HEK293 (cell line): ENCODE results near the gene RABAC1.

Source experiments
- CTCF ChIA-PET: fragments of 350-600 bp; formaldehyde crosslinking; extraction: SDS; loops from one replicate; lab custom pipeline; 2021; ENCODE audit warnings: antibody characterized with exemption; lab: Yijun Ruan, JAX
- POLR2A ChIA-PET: fragments of 300-600 bp; formaldehyde crosslinking; extraction: SDS; loops from one replicate; lab custom pipeline; 2020; ENCODE audit warnings: antibody characterized with exemption, inconsistent platforms; lab: Yijun Ruan, JAX
- H3K27ac ChIP-seq: fragments of 200-500 bp; sonication (Bioruptor generic); 2 replicates; pipeline ENCODE4 v1.5.1; 2014; ENCODE audit warnings: low read depth, low read length, control low read depth, inconsistent platforms; ENCODE audit errors: extremely low read depth
- H3K36me3 ChIP-seq, 2 experiments: fragments of 200-500 bp in 1 of 2; sonication (Bioruptor generic) in 1 of 2; 1 replicate in 1 of 2; 2 replicates in 1 of 2; pipeline ENCODE4 v1.5.1; 2014 to 2017; ENCODE audit warnings: inconsistent platforms in 2 of 2, low read length in 2 of 2; ENCODE audit not compliant: control insufficient read depth in 2 of 2, insufficient read depth in 1 of 2
- H3K4me1 ChIP-seq: fragments of 200-500 bp; sonication (Bioruptor generic); 2 replicates; pipeline ENCODE4 v1.5.1; 2014; ENCODE audit warnings: mild to moderate bottlenecking, low read length, inconsistent platforms; ENCODE audit not compliant: control insufficient read depth, insufficient read depth
- H3K4me3 ChIP-seq: 2 replicates; pipeline ENCODE4 v1.5.1; 2011; ENCODE audit warnings: low read depth, mild to moderate bottlenecking, control low read depth, low read length, moderate library complexity
- H3K9me3 ChIP-seq: fragments of 200-500 bp; sonication (Bioruptor generic); 2 replicates; pipeline ENCODE4 v1.5.1; 2014; ENCODE audit warnings: low read depth, low read length, inconsistent platforms; ENCODE audit not compliant: control insufficient read depth, insufficient read depth
- CTCF ChIP-seq: fragments of 450-650 bp; formaldehyde crosslinking; IDR thresholded peaks from 2 replicates; pipeline ENCODE4 v1.5.1; 2016; ENCODE audit warnings: missing biosample characterization, missing genetic modification characterization
- GFI1B ChIP-seq: fragments of 450-650 bp; formaldehyde crosslinking; IDR thresholded peaks from 2 replicates; pipeline ENCODE4 v1.5.1; 2016; ENCODE audit warnings: missing biosample characterization, missing genetic modification characterization
- PATZ1 ChIP-seq: fragments of 450-650 bp; formaldehyde crosslinking; IDR thresholded peaks from 2 replicates; pipeline ENCODE4 v1.5.1; 2016; ENCODE audit warnings: missing biosample characterization, missing genetic modification characterization
- PRDM1 ChIP-seq: fragments of 450-650 bp; formaldehyde crosslinking; IDR thresholded peaks from 2 replicates; pipeline ENCODE4; 2016; ENCODE audit warnings: missing biosample characterization, missing genetic modification characterization
- PRDM10 ChIP-seq: fragments of 450-650 bp; formaldehyde crosslinking; IDR thresholded peaks from 2 replicates; pipeline ENCODE4 v1.5.1; 2016; ENCODE audit warnings: missing biosample characterization, missing genetic modification characterization
- SALL2 ChIP-seq: fragments of 450-650 bp; formaldehyde crosslinking; IDR thresholded peaks from 2 replicates; pipeline ENCODE4 v1.5.0; 2017; ENCODE audit warnings: missing biosample characterization, mild to moderate bottlenecking, missing genetic modification characterization, borderline replicate concordance
- SCRT1 ChIP-seq: fragments of 450-650 bp; formaldehyde crosslinking; IDR thresholded peaks from 2 replicates; pipeline ENCODE4 v1.5.1; 2016; ENCODE audit warnings: missing biosample characterization, missing genetic modification characterization, borderline replicate concordance
- SCRT2 ChIP-seq: fragments of 450-650 bp; formaldehyde crosslinking; IDR thresholded peaks from 2 replicates; pipeline ENCODE4 v1.5.1; 2016; ENCODE audit warnings: missing biosample characterization, missing genetic modification characterization
- YY1 ChIP-seq: fragments of 450-650 bp; formaldehyde crosslinking; IDR thresholded peaks from 2 replicates; pipeline ENCODE4 v1.5.1; 2018; ENCODE audit warnings: missing biosample characterization, missing genetic modification characterization
- ZBTB20 ChIP-seq: fragments of 450-650 bp; formaldehyde crosslinking; IDR thresholded peaks from 2 replicates; pipeline ENCODE4 v1.5.1; 2016; ENCODE audit warnings: missing biosample characterization, missing genetic modification characterization
- ZFHX2 ChIP-seq: fragments of 450-650 bp; formaldehyde crosslinking; conservative IDR thresholded peaks from 2 replicates; pipeline ENCODE4 v1.5.1; 2016; ENCODE audit warnings: missing biosample characterization, missing genetic modification characterization
- ZFP37 ChIP-seq: fragments of 450-650 bp; formaldehyde crosslinking; IDR thresholded peaks from 2 replicates; pipeline ENCODE4 v1.5.1; 2016; ENCODE audit warnings: missing biosample characterization, missing genetic modification characterization
- ZFP41 ChIP-seq: fragments of 450-650 bp; formaldehyde crosslinking; IDR thresholded peaks from 2 replicates; pipeline ENCODE4 v1.5.1; 2016; ENCODE audit warnings: missing biosample characterization, missing genetic modification characterization, borderline replicate concordance
- ZNF114 ChIP-seq: fragments of 450-650 bp; formaldehyde crosslinking; IDR thresholded peaks from 2 replicates; pipeline ENCODE4 v1.5.0; 2017; ENCODE audit warnings: missing biosample characterization, missing genetic modification characterization
- ZNF169 ChIP-seq: fragments of 450-650 bp; formaldehyde crosslinking; IDR thresholded peaks from 2 replicates; pipeline ENCODE4 v1.5.1; 2016; ENCODE audit warnings: missing biosample characterization, missing genetic modification characterization
- ZNF266 ChIP-seq: fragments of 450-650 bp; formaldehyde crosslinking; IDR thresholded peaks from 2 replicates; pipeline ENCODE4 v1.5.1; 2016; ENCODE audit warnings: missing biosample characterization, missing genetic modification characterization, low read depth
- ZNF398 ChIP-seq: fragments of 450-650 bp; formaldehyde crosslinking; IDR thresholded peaks from 2 replicates; pipeline ENCODE4 v1.5.1; 2017; ENCODE audit warnings: missing biosample characterization, missing genetic modification characterization
- ZNF529 ChIP-seq: fragments of 450-650 bp; formaldehyde crosslinking; IDR thresholded peaks from 2 replicates; pipeline ENCODE4 v1.5.1; 2017; ENCODE audit warnings: missing genetic modification characterization, missing biosample characterization; ENCODE audit not compliant: insufficient replicate concordance
- ZNF596 ChIP-seq: fragments of 450-650 bp; IDR thresholded peaks from 2 replicates; pipeline ENCODE4 v1.5.0; 2018; ENCODE audit warnings: missing biosample characterization, mild to moderate bottlenecking, missing genetic modification characterization, moderate library complexity
- ZNF623 ChIP-seq: fragments of 450-650 bp; formaldehyde crosslinking; IDR thresholded peaks from 2 replicates; pipeline ENCODE4 v1.5.1; 2016; ENCODE audit warnings: missing biosample characterization, missing genetic modification characterization
- ZNF747 ChIP-seq: fragments of 450-650 bp; formaldehyde crosslinking; IDR thresholded peaks from 2 replicates; pipeline ENCODE4 v1.5.1; 2016; ENCODE audit warnings: missing biosample characterization, missing genetic modification characterization

Gene RABAC1

GRCh38 chr19:41971363-41971762, 12.2 kb upstream of the RABAC1 start:
- Histone ChIP-seq H3K36me3 (no peaks in the 10 kb centered on the region), H3K4me1 (no peaks in the 10 kb centered on the region), H3K9me3 (no peaks in the 10 kb centered on the region), H3K27ac (no peak overlapping the region), H3K4me3 (no peak overlapping the region)
- TF ChIP-seq SCRT2 (tag by site-specific recombination) (peak; percentile 71), PATZ1 (tag by site-specific recombination) (no peak), ZNF169 (no peak), YY1 (no peak), SCRT1 (peak; percentile 61; the same call in 1 of the 2 replicates), GFI1B (tag by site-specific recombination) (no peak)
- ChIA-PET CTCF (no interaction called here), POLR2A (no interaction called here)

GRCh38 chr19:41969772-41970458, 10.8 kb upstream of the RABAC1 start:
- H3K4me1 ChIP-seq: no peaks in the 10 kb centered on the region
- H3K9me3 ChIP-seq: no peaks in the 10 kb centered on the region
- no peaks in the 10 kb centered on the region for H3K36me3 ChIP-seq
- no peak overlapping the region for H3K4me3 ChIP-seq
- ChIA-PET POLR2A (no interaction called here), CTCF (interaction anchor here (0.8 kb wide), 1 partner anchor 12 kb away, joined by 3 read pairs; no protein-coding TSS in a partner anchor)
- no peak overlapping the region for H3K27ac ChIP-seq
- TF ChIP-seq PRDM10 (tag by site-specific recombination) (peak; percentile 46), ZFP37 (tag by site-specific recombination) (no peak)

- no peaks in the 10 kb centered on the region for H3K36me3 ChIP-seq
- ChIA-PET POLR2A (no interaction called here), CTCF (interaction anchor here (0.6 to 1.4 kb wide), 5 partner anchors 11 to 278 kb away, joined by 3 to 4 read pairs (median 3); no protein-coding TSS in a partner anchor)
These were observed 9.9 kb upstream of the RABAC1 start for GRCh38 chr19:41968751-41969595.

More at GRCh38 chr19:41968751-41969595, 9.9 kb upstream of the RABAC1 start:
- Histone ChIP-seq H3K27ac (no peak overlapping the region), H3K9me3 (no peaks in the 10 kb centered on the region), H3K4me1 (no peaks in the 10 kb centered on the region), H3K4me3 (no peak overlapping the region)
- TF ChIP-seq CTCF (tag by site-specific recombination) (no peak), ZNF114 (tag by site-specific recombination) (no peak), ZBTB20 (tag by site-specific recombination) (no peak), PRDM1 (tag by site-specific recombination) (no peak), SALL2 (tag by site-specific recombination) (no peak), ZNF623 (tag by site-specific recombination) (no peak), ZNF529 (tag by site-specific recombination) (no peak), ZNF747 (tag by site-specific recombination) (no peak), ZNF398 (no peak), ZFHX2 (tag by site-specific recombination) (no peak), ZFP41 (tag by site-specific recombination) (no peak), ZNF266 (no peak), ZNF596 (tag by site-specific recombination) (no peak)
- TF ChIP-seq, all 188 proteins: peak for 0
